Heart right ventricle (tissue), 16 donors: ENCODE measurements around the gene ULK1. TPM values are rescaled to one million over a fixed set of nuclear protein-coding genes. Genes with fewer than 3 reads are reported as not detected.

Experiments used
- ATAC-seq, 8 donors: fragments of 200-7000 bp; cut with Tn5 transposase; one replicate each; pipeline ENCODE4 v1.9.1; 2020; ENCODE audit warnings: mild to moderate bottlenecking in 8 of 8, moderate library complexity in 8 of 8, moderate number of reproducible peaks in 1 of 8
- DNase-seq, 2 donors: peaks; one replicate each; pipeline ENCODE4 v3.0.0-alpha.2; 2020
- H3K27ac ChIP-seq, 10 donors: fragments of 200-600 bp; sonication (generic) in 2 of 10; one replicate each; pipeline versions ENCODE4 v1.5.0 to v1.8.0; 2020 to 2022; ENCODE audit warnings: mild to moderate bottlenecking in 3 of 10
- H3K27me3 ChIP-seq, 7 donors: fragments of 200-600 bp; one replicate each; pipeline ENCODE4 v1.8.0; 2021 to 2022; ENCODE audit warnings: mild to moderate bottlenecking in 2 of 7
- H3K36me3 ChIP-seq, 9 donors: fragments of 200-600 bp; sonication (generic) in 1 of 9; one replicate each; pipeline versions ENCODE4 v1.5.0 to v1.8.0; 2020 to 2022; ENCODE audit warnings: mild to moderate bottlenecking in 2 of 9
- H3K4me1 ChIP-seq, 9 donors: fragments of 200-600 bp; sonication (generic) in 1 of 9; one replicate each; pipeline versions ENCODE4 v1.5.0 to v1.8.0; 2020 to 2022; ENCODE audit warnings: mild to moderate bottlenecking in 4 of 9
- H3K4me3 ChIP-seq, 10 donors: fragments of 200-600 bp; sonication (generic) in 2 of 10; one replicate each; pipeline versions ENCODE4 v1.5.0 to v1.8.0; 2020 to 2022; ENCODE audit warnings: mild to moderate bottlenecking in 7 of 10, moderate library complexity in 2 of 10
- H3K9me3 ChIP-seq, 11 donors: fragments of 200-600 bp in 10 of 11; sonication (generic) in 2 of 11; one replicate each; pipeline versions ENCODE4 v1.5.0 to v1.8.0; 2013 to 2022; ENCODE audit warnings: mild to moderate bottlenecking in 2 of 11, control low read depth in 1 of 11, moderate library complexity in 1 of 11
- CTCF ChIP-seq, 9 donors: fragments of 200-600 bp; sonication (generic) in 2 of 9; IDR thresholded peaks; one replicate each; pipeline versions ENCODE4 v1.5.0 to v1.8.0; 2021 to 2022; ENCODE audit warnings: antibody characterized with exemption in 9 of 9, mild to moderate bottlenecking in 5 of 9, moderate library complexity in 1 of 9
- WGBS, 2 donors: extraction: QIAGEN DNeasy Blood & Tissue Kit; methylation state at CpG; one replicate each; pipeline ENCODE4 v1.1.7; 2013; ENCODE audit warnings: inconsistent platforms in 1 of 2; 5-methylcytosine and 5-hydroxymethylcytosine counted together
- intact Hi-C, 10 donors: fragments of 100-400 bp; cut with DNase I; formaldehyde crosslinking; loops; one replicate each; pipeline versions ENCODE4 v1.11.1 to v1.14.2; 2022
- polyA plus RNA-seq, 2 donors: library from polyadenylated mRNA; stranded (reverse); fragments of 200-250 nt; gene quantifications; one replicate each; pipeline ENCODE4 v1.2.3, GENCODE V29; 2013
- total RNA-seq, 10 donors: library from RNA; stranded (reverse); fragmentation: NEBNext Ultra II Directional in 3 of 10; extraction: Animal tissue kit (Norgen Biotek cat#: 25700) in 3 of 10; gene quantifications; one replicate each; pipeline versions ENCODE4 v1.2.1 to v1.2.4, GENCODE V29; 2021 to 2023
- donor health status: Arrhythmogenic right ventricular cardiomyopathy.
- donor health status: ischemic (EF 13 %, LVEDD 7.1; RV severe dilation, severe dysfunction).
- donor health status: healthy with polysubstance abuse.
- donor health status: DM: no; HTN: yes; CAD: no.
- donor health status: DM: no; HTN: no; CAD: no.
- donor health status: ischemic (EF 25% LVEDD 6.9; RV normal size, moderate dysfunction).
- donor health status: ischemic (EF 25% LVEDD 5.7; RV mildly dilated, moderate dysfunction).
- donor health status: healthy.
- donor health status: DM: yes; HTN: yes; CAD: no.
- donor health status: Ischemic cardiomyopathy.
- donor health status: ischemic (EF 35%, LVEDD 5.7; RV mildly dilated, moderate dysfunction).
- donor health status: nonischemic (EF 11% LVEDD 7.7; RV severe dilation, severe dysfunction).
- donor health status: DM: yes; HTN: yes; CAD: no.
- donor health status: PGD.
- donor health status: ischemic (EF 29% LVEDD 5.4; RV normal size, mild dysfunction).
- donor health status: nonischemic (EF 23%, LVEDD 6.1; RV moderate dilation, normal function).

The ULK1 gene
- total and polyA plus RNA-seq, 12 donors = 10.7 to 77.7 (median 48.6) TPM

- Histone ChIP-seq H3K36me3 (peaks cover 0 to 69% (median 36%) of the 10 kb centered on the region in 9 donors), H3K9me3 (no peaks in the 10 kb centered on the region), H3K27ac (peak overlapping the region in 3 of 10 donors; percentile 21 to 82 (median 66)), H3K4me3 (no peak overlapping the region), H3K4me1 (peaks cover 0 to 40% (median 11%) of the 10 kb centered on the region in 9 donors), H3K27me3 (no peaks in the 10 kb centered on the region)
- intact Hi-C loops = no loop called here
- no peak for TF ChIP-seq CTCF (IDR thresholded peaks at IDR 0.05)
- 95 to 96% methylated on average over 14 of the region's 14 CpGs for WGBS, 2 donors
- no peak for DNase-seq
- no peak for ATAC-seq
These were observed 25.7 kb downstream of the ULK1 start for GRCh38 chr12:131920157-131920508.

GRCh38 chr12:131920902-131921840 is 26.7 kb downstream of the ULK1 start:
- ATAC-seq (peak; percentile 5 to 87 (median 54)), DNase-seq (no peak)
- Histone ChIP-seq H3K27me3 (no peaks in the 10 kb centered on the region), H3K9me3 (no peaks in the 10 kb centered on the region), H3K4me3 (no peak overlapping the region), H3K27ac (peak overlapping the region in 9 of 10 donors; percentile 58 to 89 (median 78)), H3K36me3 (peaks cover 0 to 59% (median 26%) of the 10 kb centered on the region in 9 donors), H3K4me1 (peaks cover 0 to 40% (median 11%) of the 10 kb centered on the region in 9 donors)
- TF ChIP-seq CTCF (IDR thresholded peaks at IDR 0.05) = no peak
- 78 to 82% methylated on average over 35 of the region's 35 CpGs for WGBS, 2 donors
- intact Hi-C loops = no loop called here

- DNase-seq = peak; percentile 47 to 52
- TF ChIP-seq CTCF (IDR thresholded peaks at IDR 0.05) = no peak
- WGBS, 2 donors = 57 to 64% methylated on average over 29 of the region's 29 CpGs
- H3K9me3 ChIP-seq = no peaks in the 10 kb centered on the region
- intact Hi-C loops = no loop called here
- H3K4me3 ChIP-seq = no peak overlapping the region
- peak; percentile 59 to 90 (median 72) for ATAC-seq
- peaks cover 0 to 40% (median 11%) of the 10 kb centered on the region in 9 donors for H3K4me1 ChIP-seq
- no peaks in the 10 kb centered on the region for H3K27me3 ChIP-seq
- H3K27ac ChIP-seq = peak overlapping the region in 9 of 10 donors; percentile 58 to 89 (median 78)
- H3K36me3 ChIP-seq = peaks cover 0 to 52% (median 24%) of the 10 kb centered on the region in 9 donors
These were observed 27.7 kb downstream of the ULK1 start for GRCh38 chr12:131921866-131922769.

GRCh38 chr12:131922772-131923171 is 28.4 kb downstream of the ULK1 start:
- Histone ChIP-seq H3K9me3 (no peaks in the 10 kb centered on the region), H3K27ac (peak overlapping the region in 8 of 10 donors; percentile 58 to 82 (median 75)), H3K4me3 (no peak overlapping the region), H3K27me3 (no peaks in the 10 kb centered on the region), H3K36me3 (peaks cover 0 to 46% (median 24%) of the 10 kb centered on the region in 9 donors), H3K4me1 (peaks cover 0 to 40% (median 11%) of the 10 kb centered on the region in 9 donors)
- WGBS, 2 donors = 87 to 88% methylated on average over 13 of the region's 13 CpGs
- no peak for ATAC-seq
- no peak for DNase-seq
- intact Hi-C loops = no loop called here
- TF ChIP-seq CTCF (IDR thresholded peaks at IDR 0.05) = no peak
